OCI-LY7 (cell line): ENCODE data around the gene SLC13A5. TPM values are rescaled to one million over a fixed set of nuclear protein-coding genes. Genes with fewer than 3 reads are reported as not detected.

Experiments
- BruUV-seq: library from RNA; stranded (reverse); fragments of 400-500 nt; replicated peaks from 2 replicates; lab custom pipeline; 2021; lab: Mats Ljungman, UMichigan
- CTCF ChIA-PET: fragments of 300-600 bp; sonication (Branson Sonifier 250); formaldehyde crosslinking; loops from one replicate; lab custom pipeline; 2022; ENCODE audit warnings: antibody characterized with exemption; ENCODE audit not compliant: unreplicated experiment; lab: Charles Lee
- POLR2A ChIA-PET: fragments of 300-600 bp; sonication (Branson Sonifier 250); formaldehyde crosslinking; loops from one replicate; lab custom pipeline; 2022; ENCODE audit warnings: antibody characterized with exemption; lab: Charles Lee
- DNase-seq: peaks from one replicate; pipeline ENCODE4 v3.0.0-alpha.2; 2015; ENCODE audit warnings: low spot score
- H2AFZ ChIP-seq: fragments of 200-600 bp; sonication (generic), shearing (Covaris generic); 2 replicates; pipeline ENCODE4 v1.6.1; 2014; ENCODE audit warnings: mild to moderate bottlenecking, antibody characterized with exemption, low read length, moderate library complexity
- H3K27ac ChIP-seq: fragments of 200-600 bp; sonication (generic); 2 replicates; pipeline ENCODE4 v1.5.1; 2014; ENCODE audit warnings: mixed run types, low read depth, mild to moderate bottlenecking, moderate library complexity, low read length, inconsistent platforms; ENCODE audit not compliant: poor library complexity, severe bottlenecking
- H3K36me3 ChIP-seq: fragments of 200-600 bp; sonication (generic); 2 replicates; pipeline ENCODE4 v1.6.1; 2014; ENCODE audit warnings: mild to moderate bottlenecking, antibody characterized with exemption, low read length, moderate library complexity, mixed read lengths; ENCODE audit not compliant: insufficient read depth
- H3K4me1 ChIP-seq: fragments of 200-600 bp; sonication (generic); 2 replicates; pipeline ENCODE4 v1.5.1; 2014; ENCODE audit warnings: mild to moderate bottlenecking, low read length; ENCODE audit not compliant: insufficient read depth, poor library complexity, severe bottlenecking
- H3K4me2 ChIP-seq: fragments of 200-600 bp; sonication (generic); 2 replicates; pipeline ENCODE4 v1.6.1; 2014; ENCODE audit warnings: mild to moderate bottlenecking, low read length
- H3K4me3 ChIP-seq: fragments of 200-600 bp; sonication (generic); 2 replicates; pipeline ENCODE4 v1.5.1; 2014; ENCODE audit warnings: mild to moderate bottlenecking, low read depth, low read length; ENCODE audit not compliant: poor library complexity, severe bottlenecking
- H3K79me2 ChIP-seq: fragments of 200-600 bp; sonication (generic); 2 replicates; pipeline ENCODE4 v1.6.1; 2016; ENCODE audit warnings: low read depth, mild to moderate bottlenecking, low read length, moderate library complexity, mixed read lengths; ENCODE audit not compliant: insufficient read depth
- H3K9me2 ChIP-seq: fragments of 200-600 bp; sonication (generic); 2 replicates; pipeline ENCODE4 v1.6.1; 2016; ENCODE audit warnings: mild to moderate bottlenecking, low read length, mixed read lengths; ENCODE audit not compliant: insufficient read depth
- H3K9me3 ChIP-seq: fragments of 200-600 bp; sonication (generic); 2 replicates; pipeline ENCODE4 v1.6.1; 2014; ENCODE audit warnings: mild to moderate bottlenecking, mixed run types, low read length, mixed read lengths
- H4K20me1 ChIP-seq: fragments of 200-600 bp; sonication (generic); 2 replicates; pipeline ENCODE4 v1.6.1; 2014; ENCODE audit warnings: mild to moderate bottlenecking, antibody characterized with exemption, low read length, moderate library complexity, mixed read lengths; ENCODE audit not compliant: insufficient read depth
- CTCF ChIP-seq: fragments of 200-600 bp; sonication (generic); conservative IDR thresholded peaks from 2 replicates; pipeline ENCODE4 v1.5.1; 2014; ENCODE audit warnings: mild to moderate bottlenecking, antibody characterized with exemption, low read length, moderate library complexity, mixed read lengths
- EZH2phosphoT487 ChIP-seq: fragments of 200-600 bp; sonication (generic); IDR thresholded peaks from 2 replicates; pipeline ENCODE4 v1.6.1; 2018; ENCODE audit warnings: low read depth, borderline replicate concordance, mild to moderate bottlenecking, mixed run types, antibody characterized with exemption, low read length, moderate library complexity, mixed read lengths
- intact Hi-C: fragments of 100-400 bp; cut with micrococcal nuclease; formaldehyde crosslinking; loops from one replicate; pipeline ENCODE4 v1.10.0; 2022; ENCODE audit not compliant: unreplicated experiment
- total RNA-seq, 2 experiments: library from RNA; depleted of rRNA in 1 of 2; stranded (reverse); fragments of >200 nt in 1 of 2; shearing (Covaris generic) in 1 of 2; gene quantifications; 2 replicates each; pipeline ENCODE4 v1.2.3, GENCODE V29; 2014 to 2022

Gene SLC13A5
- total RNA-seq, 2 experiments from 2014 or later: not detected

DNA sequence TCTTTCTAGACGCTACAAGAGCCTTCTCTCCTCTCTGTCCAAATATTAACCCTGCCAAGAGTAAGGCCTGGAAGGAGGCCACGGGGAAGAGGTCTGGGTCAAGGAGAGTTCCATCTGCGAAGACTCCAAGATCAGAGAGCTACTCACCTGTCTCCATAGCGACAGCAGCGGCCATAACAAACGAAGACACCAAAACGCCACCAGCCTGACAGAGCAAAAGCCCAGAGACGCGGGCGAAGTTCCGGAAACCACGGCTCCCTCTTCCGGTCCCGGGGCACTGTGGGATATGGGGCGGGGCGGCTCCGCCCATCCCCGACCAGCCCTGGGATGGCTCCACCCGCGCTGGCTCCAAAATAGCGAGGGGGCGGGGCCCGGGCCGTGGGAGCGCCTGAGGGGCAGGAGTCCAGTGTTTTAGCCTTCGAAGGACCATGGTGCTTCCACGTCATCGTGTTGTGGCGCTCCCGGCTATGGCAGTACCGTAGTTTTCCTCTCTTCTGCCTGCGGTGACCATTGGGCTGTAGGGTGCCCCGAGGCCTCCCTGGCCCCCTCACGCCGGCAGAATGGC is 61.7 kb downstream of the SLC13A5 start, which contains the start of the genes C17orf100 and MED31:
Gene C17orf100 (plus strand): TSS at position 409 of the 565 bp plus-strand sequence. CDS start 152 bp downstream, at position 561.
Gene MED31 (minus strand): TSS at position 252 of the 565 bp plus-strand sequence. CDS start 77 bp downstream, at position 175.
- TF ChIP-seq EZH2phosphoT487: no peak
- TF ChIP-seq CTCF: no peak
- peak within 1 kb of the TSS; percentile 18; the same call in 1 of the 2 replicates for H2AFZ ChIP-seq
- peaks cover 7% of the 10 kb centered on the region; the same call in 1 of the 2 replicates for H4K20me1 ChIP-seq
- peaks cover 35% of the 10 kb centered on the region for H3K79me2 ChIP-seq
- H3K4me3 ChIP-seq: peak within 1 kb of the TSS; percentile 91
- no peaks in the 10 kb centered on the region for H3K9me2 ChIP-seq
- peaks cover 26% of the 10 kb centered on the region; the same call in 1 of the 2 replicates for H3K36me3 ChIP-seq
- H3K9me3 ChIP-seq: no peaks in the 10 kb centered on the region
- ChIA-PET CTCF (no interaction called here), POLR2A (interaction anchor here (2.2 kb wide), 1 partner anchor 10 kb away, joined by 6 read pairs; the partner anchor contains the start of gene TXNDC17)
- no TSS peak for BruUV-seq
- peak; percentile 95 for DNase-seq
- peak within 1 kb of the TSS; percentile 91 for H3K4me2 ChIP-seq
- intact Hi-C loops: loop anchor here (1.0 kb wide), 1 partner anchor 11 kb away; the partner anchor contains the start of gene KIAA0753
- peaks cover 50% of the 10 kb centered on the region for H3K4me1 ChIP-seq
- peak within 1 kb of the TSS; percentile 90 for H3K27ac ChIP-seq

GRCh38 chr17:6648181-6648580 is 65.0 kb downstream of the SLC13A5 start:
- peak overlapping the region; percentile 13; the same call in 1 of the 2 replicates for H3K4me2 ChIP-seq
- peaks cover 49% of the 10 kb centered on the region for H3K4me1 ChIP-seq
- no peak overlapping the region for H3K4me3 ChIP-seq
- no TSS peak for BruUV-seq
- peak overlapping the region; percentile 1 for H3K27ac ChIP-seq
- intact Hi-C loops: loop anchor here (1.0 kb wide), 1 partner anchor 175 kb away; no protein-coding TSS in a partner anchor
- H3K9me3 ChIP-seq: no peaks in the 10 kb centered on the region
- H2AFZ ChIP-seq: no peak overlapping the region
- DNase-seq: peak; percentile 59
- peaks cover 58% of the 10 kb centered on the region for H3K36me3 ChIP-seq
- POLR2A ChIA-PET: no interaction called here
- CTCF ChIA-PET: interaction anchor here (0.6 kb wide), 1 partner anchor 173 kb away, joined by 9 read pairs; no protein-coding TSS in a partner anchor
- TF ChIP-seq CTCF (peak; percentile 82), EZH2phosphoT487 (no peak)
- peaks cover 37% of the 10 kb centered on the region for H3K79me2 ChIP-seq
- no peaks in the 10 kb centered on the region for H3K9me2 ChIP-seq
- peaks cover 18% of the 10 kb centered on the region; the same call in 1 of the 2 replicates for H4K20me1 ChIP-seq
